Activated CD4-positive, alpha-beta T cell treated with anti-CD3 and anti-CD28 coated beads, Interleukin-2, amount 50 U/mL, for 4 hours (primary cell): ENCODE data around the gene COL18A1.

Experiments
- DNase-seq, 2 experiments: peaks; one replicate each; pipeline ENCODE4 v3.0.0-alpha.2; 2020

COL18A1 gene

DNA sequence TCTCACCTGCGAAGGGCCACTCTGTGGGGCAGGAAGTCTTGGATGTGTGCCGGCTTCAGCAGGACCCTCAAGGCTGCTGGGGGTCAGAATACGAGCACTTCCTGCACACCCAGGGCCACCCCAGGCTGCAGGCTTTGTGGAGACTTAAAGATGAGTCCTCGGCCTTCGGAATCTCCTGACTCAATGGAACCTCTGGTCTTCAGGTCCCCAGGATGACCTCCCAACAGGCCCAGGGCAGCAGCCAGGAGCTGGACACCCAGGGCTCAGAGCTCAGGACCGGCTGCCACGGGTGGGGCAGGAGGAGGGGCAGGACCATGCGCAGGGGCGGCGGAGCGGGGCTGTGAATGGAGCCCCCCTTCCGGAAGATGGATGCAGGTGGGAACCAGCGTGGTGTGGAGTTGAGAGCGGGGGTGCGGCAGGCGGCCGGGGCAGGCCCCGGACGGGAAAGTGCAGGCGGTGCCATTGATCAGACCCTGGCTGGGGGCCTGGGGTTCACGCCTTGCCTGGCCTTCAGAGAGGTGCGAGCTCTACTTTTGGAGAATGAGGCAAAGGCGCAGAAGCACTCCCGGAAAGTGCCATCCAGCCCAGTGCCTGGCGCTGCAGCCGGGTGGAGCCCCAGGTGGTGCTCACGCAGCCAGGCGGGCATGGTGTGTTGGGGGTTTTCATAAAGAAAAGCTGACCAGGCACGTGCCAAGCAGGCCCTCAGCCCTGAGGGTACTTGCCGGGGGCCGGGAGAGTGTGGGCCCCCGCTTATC lies 10.4 kb downstream of the COL18A1 start:
- DNase-seq: no peak

DNA sequence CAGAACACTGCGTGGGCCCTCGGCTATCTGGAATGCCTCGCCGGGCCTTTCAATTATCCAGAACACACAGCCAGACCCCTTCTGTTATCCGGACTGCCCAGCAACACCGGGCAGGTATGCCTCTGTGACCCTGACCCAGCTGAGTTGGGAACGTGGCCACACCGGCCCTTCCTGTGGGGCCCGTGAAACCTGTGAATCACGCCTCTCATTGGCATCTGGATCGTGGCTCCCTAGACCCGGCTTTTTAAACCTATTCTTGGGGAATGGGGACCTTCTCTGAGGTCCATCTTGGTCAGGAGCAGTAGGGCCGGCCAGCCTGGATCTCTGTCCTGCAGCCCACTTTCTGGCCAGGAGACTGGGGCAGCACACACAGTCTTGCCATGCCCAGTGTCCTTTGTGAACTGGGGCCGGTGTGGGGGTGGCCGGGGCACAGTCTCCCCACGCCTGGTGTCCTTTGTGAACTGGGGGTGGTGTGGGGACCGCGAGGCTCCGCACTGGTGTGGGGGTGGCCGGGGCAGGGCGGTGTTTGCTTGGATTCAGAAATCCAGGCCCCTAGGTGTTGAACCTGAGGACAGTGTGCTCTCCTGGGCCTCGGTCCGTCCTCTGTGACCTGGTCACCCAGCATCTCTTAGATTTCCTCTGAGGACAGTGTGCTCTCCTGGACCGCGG lies 11.1 kb downstream of the COL18A1 start:
- no peak for DNase-seq

DNA sequence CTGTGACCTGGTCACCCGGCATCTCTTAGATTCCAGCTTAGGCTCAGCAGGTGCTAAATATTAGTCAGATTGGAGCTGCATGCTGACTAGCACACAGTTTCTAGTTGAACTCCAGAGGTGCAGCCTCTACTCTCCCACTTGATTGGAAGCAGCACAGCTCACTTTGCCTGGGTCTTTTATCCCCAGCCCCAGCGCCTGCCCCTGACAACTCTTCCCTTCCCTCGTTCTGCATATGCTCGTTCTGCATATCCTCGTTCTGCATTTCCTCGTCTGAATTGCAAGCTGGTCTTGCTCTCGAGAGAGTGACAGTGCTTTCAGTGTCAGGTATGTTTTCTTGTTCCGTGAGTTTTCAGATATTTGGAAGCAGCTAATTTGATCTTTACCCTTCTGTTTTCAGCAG lies 11.7 kb downstream of the COL18A1 start:
- DNase-seq: no peak

DNA sequence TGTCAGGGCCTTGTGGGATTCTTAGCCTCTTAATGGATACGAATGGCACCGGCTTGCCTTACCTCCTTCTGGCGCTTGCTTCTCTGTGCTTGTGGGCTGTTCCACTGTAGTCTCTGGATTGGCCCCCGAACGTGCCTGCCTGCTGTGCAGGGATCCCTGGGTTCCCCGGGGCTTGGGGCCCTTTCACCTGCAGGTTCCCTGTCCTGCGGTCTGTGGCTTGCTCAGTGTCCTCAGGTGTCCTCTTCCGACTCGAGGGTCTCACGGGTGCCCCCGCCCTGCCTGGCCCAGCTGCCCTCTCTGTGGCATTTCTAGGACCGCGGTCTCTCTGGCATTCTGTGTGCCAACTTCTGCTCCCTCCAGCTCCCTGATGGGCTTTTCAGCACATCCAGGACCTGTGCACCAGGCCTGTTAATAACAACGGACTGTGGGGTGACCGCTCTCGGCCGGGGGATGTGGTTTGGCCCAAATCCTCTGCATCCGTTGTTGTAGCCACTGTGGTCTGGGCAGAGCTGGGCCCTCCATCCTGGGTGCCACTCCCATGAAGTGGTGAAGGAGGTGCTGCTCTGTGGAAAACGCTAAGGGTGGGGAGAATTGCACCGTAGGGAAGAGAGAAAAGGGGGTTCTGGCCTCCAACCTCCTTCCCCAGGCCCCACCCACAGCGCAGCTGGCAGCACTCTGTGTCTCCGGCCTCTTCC lies 12.4 kb downstream of the COL18A1 start:
- DNase-seq: no peak

DNA sequence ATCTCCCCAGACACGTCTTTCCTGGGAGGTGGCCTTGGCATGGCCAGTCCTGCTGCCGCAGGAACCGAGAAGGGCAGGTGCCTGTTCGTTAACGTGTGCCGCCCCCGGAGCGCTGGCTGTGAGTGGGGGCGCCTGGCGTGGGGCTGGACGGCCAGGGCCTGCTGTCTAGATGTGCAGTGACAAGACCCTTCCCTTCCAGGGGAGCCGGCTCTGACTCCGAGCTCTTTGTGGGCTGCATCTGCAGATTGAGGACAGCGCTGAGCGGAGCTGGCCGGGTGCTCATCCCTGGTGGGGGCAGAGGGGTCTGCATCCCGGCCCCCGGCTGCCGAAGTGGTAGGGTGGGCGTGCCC lies 13.0 kb downstream of the COL18A1 start:
- DNase-seq: no peak

DNA sequence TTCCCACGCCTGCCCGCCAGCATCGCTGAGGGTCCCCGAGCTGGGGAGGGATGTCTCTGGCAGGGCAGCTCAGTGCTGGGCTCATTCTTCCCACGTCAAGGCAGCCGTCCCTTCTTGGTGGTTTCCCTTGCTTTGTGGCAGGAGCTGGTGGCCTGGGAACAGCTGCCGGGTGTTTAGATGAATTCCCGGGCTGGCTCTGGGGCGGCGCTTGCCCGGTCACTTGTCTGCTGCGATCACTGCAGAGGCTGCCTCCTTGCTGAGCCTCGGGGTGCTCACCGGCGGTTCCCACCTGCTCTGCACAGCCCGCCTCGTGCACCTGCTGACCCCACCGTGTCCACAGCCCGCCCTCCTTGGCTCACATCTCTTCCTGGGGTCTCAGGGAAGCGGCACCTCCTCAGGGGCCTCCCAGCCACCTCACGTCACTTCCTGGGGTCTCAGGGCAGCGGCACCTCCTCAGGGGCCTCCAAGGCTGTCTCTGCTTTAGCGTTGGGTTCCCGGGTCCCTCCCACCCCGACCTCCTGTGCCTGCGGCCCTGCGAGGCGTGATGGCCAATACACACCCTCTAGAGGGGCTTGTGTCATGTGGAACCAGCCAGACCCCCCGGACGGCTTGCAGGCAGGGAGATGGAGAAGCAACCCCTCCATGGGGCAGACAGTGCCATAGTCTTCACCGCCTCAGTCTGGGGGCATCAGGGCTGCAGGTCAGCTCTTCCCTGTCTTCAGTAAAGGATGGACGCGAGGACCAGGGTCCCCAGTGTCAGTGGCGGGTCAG lies 13.5 kb downstream of the COL18A1 start:
- DNase-seq: no peak

DNA sequence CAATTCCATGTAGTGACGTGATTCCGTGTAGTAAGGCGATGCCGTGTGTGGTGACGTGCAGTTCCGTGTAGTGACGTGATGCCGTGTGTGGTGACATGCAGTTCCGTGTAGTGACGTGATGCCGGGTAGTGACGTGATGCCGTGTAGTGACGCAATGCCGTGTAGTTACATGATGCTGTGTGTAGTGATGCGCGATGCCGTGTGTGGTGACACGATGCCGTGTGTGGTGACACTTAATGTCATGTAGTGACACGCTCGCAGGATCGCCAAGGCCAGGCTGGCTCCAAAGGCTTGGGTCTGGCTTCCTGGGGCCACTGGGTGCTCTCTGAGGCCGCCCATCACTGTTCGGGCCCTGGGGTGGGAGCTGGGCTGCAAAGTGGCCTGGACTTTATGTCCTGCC lies 14.2 kb downstream of the COL18A1 start:
- DNase-seq: no peak

DNA sequence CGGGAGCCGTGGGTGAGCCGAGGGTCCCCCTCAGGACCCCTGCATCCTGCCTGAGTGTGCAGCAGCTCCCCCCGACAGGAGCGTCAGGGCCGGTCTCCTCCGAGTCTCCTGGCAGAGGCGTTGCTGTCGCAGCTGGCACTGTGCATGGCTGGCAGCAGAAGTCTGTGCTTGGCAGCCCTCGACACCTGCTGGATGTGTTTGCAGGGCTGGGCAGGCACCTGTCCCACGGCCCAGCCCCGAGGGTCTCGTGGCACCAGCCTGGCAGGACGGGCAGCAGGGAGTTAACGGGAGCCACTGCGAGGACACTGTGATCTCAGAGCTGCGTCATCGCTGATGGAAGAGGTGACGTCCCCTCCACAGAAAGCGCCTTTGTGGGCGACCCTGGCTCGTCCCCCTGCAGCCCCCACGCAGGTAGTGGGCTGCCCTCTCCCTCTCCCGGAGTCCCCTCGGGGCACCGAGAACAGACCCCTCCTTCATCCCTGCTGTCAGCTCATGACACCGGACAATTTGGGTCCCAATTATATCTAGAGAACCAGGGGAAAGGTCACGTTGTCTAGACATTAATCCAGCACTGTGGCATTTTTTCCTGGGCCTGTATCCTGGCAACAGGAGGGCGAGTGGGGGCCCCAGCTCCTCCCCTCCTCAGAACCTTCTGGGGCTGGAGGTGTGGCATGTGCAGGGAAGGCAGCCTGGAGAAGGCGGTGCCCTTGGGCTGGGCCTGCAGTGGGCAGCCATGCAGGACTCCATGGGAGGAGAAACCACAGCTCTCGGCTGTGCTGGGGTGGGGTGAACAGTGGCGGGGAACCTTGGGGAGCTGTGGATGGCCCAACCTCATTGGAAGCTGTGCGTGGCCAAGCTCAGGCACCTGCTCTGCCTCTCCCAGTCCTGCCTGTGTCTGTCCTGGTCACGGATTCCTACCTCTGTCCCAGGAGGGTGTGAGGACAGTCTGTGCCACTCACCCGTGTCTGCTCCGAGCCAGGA lies 15.4 kb downstream of the COL18A1 start:
- DNase-seq: no peak

DNA sequence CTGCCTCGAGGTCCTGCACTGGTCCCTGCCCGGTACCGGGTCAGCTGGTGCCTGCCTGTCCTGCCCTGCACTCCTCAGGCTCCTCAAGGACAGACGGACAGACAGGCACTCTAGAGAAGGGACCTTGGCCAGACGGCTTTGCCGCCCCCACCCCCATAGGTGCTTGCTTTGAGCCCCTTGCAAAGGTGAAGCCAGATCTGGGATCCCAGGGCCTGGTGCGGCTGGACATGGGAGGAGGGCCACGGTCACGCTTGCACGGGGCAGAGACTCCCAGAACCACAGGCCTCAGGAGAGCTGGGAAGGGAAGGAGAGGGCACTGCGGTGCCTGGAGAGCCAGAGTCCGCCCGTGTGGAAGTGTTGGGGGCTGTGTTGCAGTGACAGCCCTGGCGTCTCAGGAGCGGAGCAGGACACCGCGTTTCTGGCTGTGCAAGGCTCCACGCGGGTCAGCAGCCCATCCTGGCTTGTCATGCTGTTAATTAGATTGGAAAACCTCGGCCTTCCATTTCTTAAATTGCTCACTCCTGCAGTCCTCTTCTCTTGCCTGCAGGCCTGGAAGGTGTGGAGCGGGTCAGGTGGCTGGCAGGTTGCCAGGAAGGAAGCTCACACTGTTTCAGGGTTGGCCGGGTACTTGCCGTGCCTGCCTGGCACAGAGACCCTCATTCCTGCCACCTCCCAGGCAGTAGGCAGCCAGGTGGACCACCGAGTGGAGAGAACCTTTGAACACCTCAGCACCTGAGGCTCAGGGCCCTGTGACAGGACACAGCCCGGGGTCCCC lies 16.3 kb downstream of the COL18A1 start:
- no peak for DNase-seq

DNA sequence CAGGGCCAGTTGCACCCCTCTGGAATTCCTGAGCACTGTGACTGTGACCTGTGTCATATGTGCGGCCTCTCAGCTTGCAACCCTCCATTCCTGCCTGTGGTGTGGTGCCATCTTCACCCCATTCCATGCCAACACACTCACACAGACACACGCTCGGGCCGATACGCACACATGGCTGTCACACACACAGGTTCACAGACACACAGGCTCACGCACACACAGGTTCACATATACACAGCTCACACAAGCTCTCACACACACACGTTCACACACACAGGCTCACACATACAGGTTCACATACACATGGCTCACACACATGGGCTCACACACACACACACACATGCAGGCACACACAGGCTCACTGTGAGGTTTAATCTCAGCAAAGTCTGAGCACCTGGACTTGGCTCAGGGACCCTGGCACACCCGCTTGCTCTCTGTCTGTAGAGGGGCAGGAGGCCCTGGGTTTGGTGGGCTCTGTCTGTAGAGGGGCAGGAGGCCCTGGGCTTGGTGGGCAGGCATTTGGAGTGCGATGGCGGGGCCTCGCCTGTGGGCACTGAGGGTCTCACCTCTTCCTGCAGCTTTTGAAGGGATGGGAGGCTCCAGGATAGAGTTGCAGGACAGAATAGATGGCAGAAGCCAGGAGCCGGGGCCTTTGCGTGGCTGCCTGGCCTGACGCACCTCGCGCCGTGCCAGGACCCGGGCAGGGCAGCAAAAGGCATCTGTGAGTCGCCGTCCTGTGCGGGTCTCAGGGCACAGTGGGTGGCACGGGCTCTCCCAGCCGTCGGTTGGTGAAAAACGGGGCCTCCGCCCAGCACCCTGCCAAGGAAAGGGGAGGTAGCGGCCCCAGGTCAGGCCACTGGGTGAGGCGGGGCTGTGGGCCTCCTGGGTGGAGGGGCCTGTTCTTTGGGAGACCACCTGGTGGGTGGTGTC lies 17.1 kb downstream of the COL18A1 start:
- DNase-seq: no peak

DNA sequence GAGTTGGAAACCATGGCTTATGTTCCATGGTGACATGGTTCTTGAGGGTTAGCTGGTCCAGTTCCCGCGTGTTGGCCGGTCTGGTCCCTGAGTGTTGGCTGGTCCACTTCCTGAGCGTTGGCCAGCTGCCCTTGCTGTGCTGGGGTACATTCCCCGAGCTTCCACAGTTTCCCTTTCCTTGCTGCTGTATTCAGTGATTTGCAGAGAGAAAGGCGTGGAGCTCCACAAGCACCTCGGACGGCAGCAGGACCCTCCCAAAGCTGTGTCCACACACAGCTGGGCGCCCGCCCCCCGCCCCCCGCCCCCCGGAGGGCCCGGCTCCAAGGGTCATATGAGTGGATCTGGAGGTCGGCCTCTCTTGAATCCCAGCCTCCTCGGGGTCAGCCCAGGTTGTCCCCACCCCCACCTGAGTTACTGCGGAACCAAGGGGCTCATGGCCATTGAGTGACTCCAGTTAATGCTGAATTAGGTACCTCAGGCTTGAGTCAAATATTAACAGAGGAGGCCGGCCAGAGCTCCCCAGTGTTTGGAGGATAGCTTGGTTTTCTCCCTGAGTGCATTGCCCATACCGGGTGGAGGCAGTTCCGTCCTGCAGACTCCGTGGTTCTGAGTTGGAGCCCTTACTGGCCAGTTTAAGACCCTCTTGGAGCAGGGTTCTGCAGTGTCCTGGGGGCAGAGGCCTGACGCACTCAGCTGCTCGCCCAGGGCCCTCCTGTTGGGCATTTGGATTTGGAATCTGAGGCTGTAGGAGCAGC lies 18.4 kb downstream of the COL18A1 start:
- no peak for DNase-seq

DNA sequence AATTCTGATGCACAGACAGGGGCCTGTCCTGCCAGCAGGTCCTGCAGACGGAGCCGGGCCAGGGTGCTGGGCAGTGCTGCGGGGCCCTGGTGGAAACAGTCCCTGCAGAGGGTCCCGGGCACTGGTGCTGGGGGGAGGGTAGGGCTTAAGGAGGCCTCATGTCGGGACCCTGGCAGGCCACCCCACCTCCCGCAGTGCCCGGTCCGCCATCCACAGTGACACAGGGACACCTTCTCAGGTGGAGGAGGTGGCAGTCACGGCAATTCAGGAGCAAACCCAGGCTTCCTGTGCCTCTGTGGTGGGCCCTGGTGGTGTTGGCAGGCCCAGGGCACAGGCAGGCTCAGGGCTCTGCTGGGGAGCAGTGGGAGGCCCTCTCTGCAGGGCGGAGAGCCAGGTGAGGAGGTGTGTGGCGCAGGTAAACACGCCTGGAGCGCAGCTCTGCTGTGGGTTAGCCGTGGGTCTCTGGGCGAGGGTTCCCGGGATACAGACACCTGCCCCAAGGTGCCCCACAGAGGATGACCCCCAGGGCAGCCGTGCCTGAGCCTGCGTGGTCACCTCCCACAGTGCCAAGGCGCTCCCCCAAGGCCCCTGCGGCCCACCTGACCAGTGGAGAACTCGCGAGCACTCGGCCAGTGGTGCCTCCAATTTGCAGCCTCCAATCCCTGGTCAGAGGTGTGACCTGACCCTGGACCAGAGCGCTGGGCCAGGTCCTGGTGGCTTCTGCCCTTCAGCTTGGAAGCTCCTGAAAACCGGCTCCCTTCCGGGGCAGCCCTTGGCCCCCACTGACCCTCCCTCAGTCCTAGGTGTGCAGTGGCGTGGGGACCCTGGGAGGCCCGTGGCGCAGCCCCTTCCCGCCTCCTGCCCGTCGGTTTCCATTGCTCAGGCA lies 19.2 kb downstream of the COL18A1 start:
- no peak for DNase-seq

DNA sequence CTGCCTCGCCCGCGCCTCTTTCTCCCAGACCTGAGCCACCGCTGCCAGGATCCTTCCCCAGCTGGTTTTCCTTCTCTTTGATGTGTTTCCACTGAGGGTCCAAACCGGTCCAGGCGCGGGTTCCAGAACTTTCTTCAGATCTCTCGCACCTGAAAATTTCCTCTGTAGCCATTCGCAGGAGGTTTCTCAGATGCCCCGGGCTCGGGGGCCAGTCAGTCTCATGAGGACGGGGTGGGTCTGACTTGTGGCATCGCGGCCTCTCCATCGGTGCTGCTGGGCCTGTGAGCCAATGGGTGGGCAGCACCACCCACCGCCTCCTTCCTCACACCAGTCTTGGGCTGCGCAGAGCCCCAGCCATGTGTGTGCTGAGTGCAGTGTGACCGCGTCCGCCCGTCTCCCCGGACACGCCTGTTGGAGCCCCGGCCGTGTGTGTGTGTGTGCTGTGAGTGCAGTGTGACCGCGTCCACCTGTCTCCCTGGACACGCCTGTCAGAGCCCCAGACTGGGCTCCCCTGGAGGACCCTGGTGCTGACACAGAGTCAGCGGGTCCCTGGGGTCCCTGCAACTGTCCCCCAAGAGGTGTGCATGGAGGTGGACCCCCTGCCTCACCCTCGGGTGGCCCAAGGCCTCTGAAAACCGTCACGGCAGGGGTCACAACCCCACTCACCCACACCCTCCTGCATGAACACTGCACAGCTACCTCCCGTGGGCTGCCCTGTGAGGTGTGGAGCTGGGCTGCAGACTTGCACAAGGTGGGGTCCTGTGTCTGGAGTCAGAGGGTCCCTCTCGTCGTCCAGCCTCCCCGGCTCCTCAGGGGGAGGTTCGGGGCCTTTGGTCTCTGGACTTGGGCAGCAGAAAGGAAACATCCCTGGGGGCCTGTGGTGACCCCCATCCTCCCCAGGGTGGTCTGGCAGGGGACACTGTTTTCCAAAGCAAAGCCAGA lies 20.2 kb downstream of the COL18A1 start:
- DNase-seq: no peak

DNA sequence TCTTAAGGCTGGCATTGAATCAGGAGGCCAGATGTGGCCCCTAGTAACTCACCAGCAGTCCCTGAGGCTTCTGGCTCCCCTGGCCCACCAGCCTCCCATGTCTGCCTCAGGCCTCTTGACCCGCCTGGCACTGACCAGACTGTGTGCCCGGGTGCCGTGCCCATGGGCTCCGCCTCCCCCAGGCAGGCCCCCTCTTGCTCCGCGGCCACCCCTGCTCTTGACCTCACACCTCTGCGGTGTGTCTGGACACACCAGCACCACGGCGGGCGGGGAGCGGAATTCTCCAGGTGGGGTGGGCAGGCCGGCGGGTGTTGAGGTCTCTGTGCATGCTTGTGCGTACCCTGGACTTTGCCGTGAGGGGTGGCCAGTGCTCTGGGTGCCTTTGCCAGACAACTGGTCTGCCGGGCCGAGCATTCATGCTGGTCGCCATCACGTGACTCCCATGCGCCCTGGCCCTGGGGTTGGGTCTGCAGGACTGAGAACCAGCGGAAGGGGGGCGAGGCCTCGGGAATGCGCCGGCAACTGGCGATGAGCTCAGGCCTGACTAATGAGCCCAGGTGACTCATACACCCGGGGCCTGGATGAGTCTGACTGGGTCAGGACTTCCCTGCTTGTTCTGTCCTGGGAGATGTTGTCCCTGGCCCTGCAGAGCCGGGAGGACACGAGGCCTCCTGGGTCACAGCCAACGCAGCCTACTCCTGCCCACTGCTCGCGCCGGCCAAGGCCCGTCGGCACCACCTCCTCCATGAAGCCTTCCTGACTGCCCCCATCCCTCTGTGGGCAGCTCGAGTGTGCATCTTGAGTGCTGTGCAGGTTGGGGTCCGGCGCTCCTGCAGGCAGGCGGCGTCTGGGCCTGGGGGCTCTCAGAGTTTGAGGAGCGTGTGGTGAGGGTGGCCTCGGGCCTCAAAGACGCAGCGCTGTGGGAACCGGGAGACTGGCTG lies 22.6 kb downstream of the COL18A1 start:
- DNase-seq: no peak

DNA sequence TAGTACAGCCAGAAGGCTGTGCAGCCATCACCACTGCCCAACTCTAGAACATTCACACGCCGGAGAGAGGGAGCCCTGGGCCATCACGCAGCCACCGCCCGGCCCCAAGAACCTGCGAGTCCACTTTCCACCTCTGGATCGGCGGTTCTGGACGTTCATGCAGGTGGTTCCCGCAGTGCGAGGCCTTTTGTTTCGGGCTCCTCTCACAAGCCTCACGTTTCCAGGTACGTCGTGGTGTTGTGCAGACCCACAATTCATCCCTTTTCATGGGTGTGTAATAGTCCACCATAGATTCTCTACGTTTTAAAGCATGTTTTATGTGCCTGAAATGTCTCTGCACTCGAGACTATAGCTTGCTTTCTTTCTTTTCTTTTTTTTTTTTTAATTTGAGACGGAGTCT lies 23.6 kb downstream of the COL18A1 start:
- DNase-seq: no peak
